ENCODE results near the gene TNFRSF25.
"Not testable (repeated sequence)": the region's sequence is repeated elsewhere in the genome, so short reads cannot be mapped to it uniquely, and the experiment has no call there.

Gene TNFRSF25

DNA sequence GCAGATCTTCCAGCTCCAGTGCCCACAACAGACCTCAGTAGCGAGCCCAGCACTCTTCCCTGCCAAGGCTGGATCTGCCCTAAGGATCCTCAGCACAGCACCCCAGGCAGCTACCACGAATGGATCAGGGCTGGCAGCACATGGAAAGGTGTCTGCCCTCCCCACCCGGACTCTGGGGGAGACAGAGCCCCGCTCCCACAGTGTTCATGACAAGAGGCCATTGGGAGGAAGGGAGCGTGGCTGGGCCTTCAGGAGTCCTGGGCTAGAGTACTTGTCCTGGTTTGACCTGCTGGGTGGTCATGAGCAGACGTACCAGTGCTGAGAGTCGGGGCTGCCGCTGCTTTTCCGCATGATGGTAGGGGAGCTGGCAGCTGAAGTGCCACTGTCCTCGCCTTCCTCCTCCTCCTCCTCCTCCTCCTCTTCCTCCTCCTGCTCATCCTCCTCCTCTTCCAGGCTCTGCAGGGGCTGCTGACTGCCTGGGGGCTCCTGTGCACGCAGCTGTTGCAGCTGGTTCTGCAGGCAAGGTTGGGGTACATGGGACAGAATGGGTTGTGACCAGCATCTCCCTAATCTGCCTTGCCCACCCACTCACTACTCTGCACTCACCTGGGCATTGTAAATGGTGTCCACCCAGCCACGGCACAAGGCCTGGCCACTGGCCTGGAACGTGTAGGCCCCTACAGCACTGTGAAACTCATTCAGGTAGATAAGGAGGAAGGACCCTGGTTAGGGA lies 2.9 kb upstream of the TNFRSF25 start:
- DNase-seq (ENCODE audit: low read depth) = no peak

DNA sequence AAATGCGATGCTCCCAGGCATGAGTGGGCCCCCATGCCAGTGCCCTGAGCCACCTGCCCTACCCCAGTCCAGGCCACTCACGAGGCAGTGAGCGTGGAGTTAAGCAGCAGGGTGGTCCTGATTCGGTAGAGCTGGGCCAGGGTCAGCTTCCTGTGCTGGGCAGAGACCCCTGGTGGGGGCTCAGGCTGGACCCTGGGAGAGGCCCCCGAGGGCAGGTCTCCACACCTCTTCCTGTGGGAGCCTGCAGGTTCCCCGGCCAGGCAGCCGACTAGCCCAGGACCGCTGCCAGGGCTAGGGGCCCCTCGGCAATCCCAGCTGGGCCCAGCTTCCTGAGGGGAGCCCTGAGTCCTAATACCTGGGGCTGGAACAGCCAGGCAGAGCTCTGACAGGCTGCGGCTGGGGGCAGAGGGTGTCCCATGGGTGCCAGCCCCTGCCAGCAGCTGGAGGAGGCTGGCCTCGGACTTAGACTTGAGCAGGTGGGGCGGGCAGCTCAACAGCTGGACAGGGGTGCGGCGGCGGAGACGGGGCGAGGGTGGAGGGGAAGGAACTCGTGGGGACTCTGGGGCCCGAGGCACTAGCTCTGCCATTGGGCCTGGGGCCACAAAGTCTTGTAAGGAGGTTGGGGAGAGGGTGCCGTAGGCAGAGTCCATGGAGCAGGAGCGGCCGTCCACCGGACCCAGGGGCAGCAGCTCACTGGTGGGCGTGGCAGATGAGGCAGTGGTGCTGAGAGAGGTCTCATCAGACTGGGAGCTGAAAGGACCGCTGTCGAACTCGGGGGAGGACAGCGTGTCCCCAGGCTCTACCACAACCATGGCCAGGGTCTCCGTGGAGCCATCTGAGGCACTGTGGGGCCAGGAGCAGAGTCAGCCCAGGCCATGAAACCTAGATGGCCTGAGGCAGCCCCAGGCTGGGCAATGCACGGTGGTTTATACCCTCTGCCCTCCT lies 2.0 kb upstream of the TNFRSF25 start:
- no peak for DNase-seq (ENCODE audit: low read depth)

DNA sequence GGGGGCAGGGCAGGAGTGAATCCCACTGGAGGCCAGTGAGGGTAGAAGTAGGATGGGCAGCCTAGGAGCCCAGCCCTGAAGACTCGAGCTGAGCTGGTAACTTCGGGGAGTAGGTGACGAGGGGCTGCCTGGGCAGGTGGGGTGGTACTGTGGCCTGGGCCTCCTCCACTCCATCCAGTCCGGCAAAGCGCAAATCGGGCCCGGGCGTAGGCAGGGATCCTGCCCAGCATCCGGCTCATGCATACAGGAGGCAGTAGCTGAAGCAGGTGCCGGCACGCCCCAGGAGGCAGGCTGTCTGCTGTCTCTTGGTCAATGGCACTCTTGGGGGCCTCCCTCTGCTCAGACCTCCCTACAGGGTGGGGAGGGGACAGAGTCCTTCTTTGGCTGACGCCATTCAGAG lies 1.3 kb upstream of the TNFRSF25 start:
- no peak for DNase-seq (ENCODE audit: low read depth)

DNA sequence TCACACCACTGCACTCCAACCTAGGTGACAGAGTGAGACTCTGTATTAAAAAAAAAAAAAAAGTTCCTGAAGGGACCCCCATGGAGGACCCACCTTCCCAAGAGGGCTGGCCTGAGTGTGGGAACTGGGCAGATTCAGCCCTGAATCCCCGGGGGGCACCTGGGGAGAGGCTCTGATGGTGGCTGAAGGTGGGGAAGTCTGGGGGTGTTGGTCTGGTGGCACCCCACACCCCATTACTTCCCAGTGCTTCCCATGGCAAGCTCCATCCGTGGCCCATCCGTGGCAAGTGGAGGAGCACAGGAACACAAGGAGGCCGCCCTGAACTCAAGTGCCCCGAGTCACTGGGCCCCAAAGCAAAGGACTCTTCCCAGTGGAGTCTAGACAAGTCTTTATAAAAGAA lies 778 bp upstream of the TNFRSF25 start:
- DNase-seq (ENCODE audit: low read depth) = no peak

DNA sequence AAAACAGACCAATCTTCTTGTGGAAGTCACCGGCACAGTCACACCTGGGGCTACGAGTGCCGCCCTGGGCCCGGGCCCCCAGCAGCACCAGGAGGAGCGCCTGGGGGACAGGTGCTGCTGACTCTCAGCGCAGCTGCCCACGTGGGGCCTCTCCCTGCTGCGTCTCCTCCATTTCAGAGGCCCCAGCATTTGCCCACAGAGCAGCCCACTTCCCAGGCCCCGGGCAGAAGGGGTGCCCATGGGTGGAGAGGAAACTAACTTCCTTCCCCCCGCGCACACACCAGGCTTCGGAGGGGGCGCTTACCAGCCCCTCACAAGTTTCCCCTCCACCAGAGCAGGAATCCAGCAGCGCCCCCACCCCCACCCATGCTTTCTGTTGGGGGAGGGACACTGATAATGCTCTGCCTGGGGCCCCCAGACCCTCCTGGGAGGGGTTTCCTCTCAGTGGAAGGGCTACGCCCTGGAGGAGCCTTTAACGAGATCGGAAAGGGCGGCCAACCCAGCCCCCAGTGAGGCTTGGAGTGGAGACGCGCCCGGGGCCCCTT lies 440 bp downstream of the TNFRSF25 start:
- no peak for DNase-seq (ENCODE audit: low read depth)

DNA sequence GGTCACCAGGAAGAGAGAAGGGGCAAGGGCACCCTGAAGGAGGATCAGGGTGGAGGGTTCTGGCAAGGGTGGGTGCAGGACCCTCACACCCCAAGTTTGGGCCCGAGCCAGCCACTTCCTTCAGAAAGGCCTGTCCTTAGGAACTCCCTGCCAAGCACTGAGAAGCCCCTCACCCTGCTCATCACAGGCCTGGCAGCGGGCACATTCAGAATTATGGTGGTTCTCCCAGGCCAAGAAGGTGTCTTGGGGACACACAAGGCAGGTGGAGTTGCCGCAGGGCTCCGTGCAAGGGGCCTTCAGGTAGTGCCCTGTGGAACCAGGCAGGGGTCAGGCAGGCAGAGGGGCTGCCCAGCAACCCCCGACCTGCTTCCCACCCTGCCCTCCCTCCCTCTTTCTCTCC lies 1.1 kb downstream of the TNFRSF25 start:
- no peak for DNase-seq (ENCODE audit: low read depth)

DNA sequence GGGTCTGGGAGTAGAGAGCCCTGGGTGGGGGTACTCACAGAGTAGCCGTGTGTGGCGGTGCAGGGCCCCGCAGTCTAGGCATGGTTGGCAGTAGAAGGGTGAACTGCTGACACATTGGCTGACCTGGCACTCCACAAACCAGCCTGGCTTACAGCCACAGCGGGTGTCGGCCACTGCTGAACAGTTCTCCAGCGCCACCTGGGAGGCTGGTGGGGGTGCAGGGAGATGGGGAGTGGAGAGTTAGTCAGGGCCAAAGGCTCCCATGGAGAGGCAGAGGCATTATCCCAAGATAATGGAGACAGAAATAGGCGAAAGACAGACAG lies 1.5 kb downstream of the TNFRSF25 start:
- no peak for DNase-seq (ENCODE audit: low read depth)

DNA sequence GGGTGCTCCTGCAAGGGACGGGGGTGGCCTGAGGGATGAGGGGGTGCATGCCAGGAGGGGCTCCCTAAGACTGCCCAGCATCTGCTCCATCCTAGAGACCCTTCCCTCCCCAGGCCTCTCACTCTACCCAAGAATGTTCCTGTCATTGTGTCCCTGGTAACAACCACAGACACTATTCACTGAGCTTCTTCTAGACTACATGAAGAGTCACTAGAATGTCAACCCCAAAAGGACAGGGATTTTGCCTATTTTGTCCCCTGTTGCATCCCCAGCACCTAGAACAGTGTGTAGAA lies 2.9 kb downstream of the TNFRSF25 start:
- DNase-seq (ENCODE audit: low read depth) = no peak

DNA sequence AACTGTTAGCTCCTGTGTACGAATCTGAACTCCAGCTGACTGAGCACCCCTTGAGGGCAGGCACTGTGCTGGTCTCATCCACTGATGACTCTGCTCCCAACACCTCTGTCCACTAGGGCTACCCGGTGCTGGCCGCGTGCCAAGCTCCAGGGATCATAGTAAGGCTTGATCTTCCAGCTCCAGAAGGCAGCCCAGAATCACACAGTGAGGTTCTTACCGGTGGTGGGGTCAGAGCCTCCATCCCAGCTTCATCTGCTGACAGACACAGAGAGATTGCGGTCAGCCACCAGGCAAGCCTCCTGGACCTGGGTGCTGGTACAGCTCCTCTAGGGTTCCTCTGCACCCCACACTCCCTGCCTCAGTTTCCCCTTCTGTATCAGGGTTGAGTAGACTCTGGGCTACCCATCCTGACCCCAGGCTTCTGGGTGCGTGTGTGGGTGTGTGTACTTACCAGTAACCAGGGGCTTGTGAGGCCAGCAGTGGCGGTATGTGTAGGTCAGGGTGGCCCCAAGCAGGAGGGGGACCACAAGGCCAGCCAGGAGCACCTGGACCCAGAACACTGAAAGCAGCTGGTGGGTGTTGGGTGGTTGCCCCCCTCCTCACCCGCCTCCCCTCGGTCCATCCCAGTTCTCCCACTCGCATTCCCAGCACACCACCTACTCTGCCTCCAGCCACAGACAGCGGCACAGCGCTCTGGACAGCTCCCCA lies 3.4 kb downstream of the TNFRSF25 start:
- DNase-seq (ENCODE audit: low read depth) = no peak

DNA sequence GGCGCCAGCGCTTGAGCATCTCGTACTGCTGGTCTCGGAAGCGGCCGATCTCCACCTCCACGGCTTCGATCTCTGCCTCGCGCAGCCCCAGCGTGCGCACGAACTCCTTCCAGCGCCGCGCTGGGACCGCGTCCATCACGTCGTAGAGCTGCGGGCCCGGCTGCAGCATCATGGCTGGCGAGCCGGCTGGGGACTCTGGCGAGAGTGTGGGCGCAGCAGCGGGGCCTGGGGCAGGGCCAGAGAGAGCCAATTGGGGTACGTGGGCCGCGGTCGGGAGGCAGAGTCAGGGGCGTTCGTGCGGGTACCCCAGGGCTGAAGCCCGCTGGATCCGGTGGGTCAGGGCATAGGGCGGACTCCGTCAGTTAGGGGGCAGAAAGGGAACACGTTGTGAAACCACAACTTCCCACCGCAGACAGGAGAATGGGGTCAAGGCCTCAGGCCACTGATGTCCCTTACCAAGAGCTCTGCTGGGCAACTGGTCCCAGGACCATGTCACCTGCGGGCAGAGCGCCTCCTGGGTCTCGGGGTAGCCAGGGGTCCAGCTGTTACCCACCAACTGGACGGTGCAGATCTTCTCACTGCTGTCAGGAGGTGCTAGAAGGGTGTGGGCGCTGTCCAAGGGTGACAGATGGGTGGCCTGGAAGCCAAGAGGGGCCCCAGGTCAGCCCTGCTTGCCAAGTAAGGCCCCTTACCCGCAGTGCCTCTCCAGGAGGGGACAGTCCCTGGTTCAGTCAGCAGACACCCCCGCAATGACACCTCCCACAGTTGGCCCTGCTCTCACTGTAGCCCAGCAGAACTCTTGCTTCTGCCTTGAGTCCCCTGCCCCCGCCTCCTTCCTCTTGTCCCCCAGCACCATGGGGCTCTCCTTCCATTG lies 4.2 kb downstream of the TNFRSF25 start:
- no peak for DNase-seq (ENCODE audit: low read depth)

DNA sequence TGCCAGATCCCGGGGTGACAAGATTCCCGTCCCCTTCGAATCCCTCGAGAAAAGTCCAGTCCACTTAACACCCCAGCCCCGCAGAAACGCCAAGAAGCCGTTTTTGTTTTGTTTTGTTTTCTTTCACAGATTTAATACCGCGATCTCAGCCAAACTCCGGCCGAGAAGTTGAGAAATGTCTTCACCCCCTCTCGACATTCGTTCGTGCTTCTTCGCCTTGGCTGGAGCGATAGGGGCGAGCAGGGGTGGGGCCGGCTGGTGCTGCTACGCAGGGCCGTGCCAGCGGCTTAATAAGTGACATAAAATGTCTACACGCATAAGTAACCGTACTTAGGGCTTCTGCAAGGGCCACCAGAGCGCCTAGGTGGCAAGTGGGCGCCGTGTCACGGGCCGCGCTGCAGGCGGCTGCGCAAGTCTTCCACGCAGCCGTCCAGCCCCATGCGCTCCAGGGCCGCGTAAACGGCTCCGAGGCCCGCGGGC lies 4.9 kb downstream of the TNFRSF25 start:
- DNase-seq (ENCODE audit: low read depth) = no peak

DNA sequence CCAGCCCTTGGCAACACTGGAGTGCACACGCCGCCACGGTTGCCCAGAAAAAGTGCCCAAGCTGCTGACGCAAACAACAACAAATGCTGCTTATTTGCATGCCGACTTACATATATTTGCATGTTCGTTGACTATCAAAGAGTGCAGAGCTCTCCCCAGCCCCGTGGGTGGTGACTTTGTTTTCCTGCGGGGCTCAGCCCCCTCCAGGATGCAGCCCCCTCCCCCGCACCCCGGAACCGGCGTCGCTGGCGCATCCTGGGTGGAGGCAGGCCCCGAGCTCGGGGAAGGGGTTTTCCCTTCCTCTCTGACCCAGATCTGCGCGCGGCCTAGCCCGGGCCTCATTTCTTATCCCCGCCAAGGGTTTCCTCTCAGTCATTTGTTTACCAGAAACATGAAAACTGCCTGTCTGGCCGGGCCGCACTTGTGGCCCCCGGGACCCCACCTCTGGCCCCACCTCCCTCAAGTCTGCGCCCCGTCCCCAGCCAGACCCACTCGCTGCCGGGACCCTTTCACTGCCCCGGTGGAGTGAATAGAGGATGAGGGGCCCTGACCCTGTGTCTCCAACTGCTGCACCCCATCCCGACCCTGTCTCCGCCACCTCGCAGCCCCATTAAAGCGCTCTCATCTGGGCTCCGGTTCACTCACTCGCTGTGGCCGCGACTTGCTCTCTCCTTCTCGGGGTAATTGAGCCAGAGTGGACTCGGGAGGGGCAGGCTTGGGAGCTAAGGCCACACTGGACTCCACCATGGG lies 5.5 kb downstream of the TNFRSF25 start:
- no peak for DNase-seq (ENCODE audit: low read depth)

DNA sequence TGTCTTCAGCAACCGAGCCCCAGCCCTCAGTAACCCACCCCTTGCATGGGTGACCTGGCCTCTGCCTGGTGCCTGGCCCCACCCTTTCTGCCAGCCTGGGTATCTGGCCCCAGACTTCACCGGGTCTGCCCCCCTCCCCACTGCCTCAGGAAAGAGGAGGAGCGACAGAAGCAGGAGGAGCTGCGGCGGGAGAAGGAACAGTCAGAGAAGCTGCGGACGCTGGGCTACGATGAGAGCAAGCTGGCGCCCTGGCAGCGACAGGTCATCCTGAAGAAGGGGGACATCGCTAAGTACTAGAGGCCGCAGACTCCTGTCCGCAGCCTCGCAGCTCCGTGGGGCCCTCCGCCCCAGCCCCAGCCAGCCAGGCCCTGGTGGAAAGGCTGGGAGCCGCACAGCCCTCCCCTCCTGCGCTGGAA lies 6.1 kb downstream of the TNFRSF25 start:
- DNase-seq (ENCODE audit: low read depth) = no peak

DNA sequence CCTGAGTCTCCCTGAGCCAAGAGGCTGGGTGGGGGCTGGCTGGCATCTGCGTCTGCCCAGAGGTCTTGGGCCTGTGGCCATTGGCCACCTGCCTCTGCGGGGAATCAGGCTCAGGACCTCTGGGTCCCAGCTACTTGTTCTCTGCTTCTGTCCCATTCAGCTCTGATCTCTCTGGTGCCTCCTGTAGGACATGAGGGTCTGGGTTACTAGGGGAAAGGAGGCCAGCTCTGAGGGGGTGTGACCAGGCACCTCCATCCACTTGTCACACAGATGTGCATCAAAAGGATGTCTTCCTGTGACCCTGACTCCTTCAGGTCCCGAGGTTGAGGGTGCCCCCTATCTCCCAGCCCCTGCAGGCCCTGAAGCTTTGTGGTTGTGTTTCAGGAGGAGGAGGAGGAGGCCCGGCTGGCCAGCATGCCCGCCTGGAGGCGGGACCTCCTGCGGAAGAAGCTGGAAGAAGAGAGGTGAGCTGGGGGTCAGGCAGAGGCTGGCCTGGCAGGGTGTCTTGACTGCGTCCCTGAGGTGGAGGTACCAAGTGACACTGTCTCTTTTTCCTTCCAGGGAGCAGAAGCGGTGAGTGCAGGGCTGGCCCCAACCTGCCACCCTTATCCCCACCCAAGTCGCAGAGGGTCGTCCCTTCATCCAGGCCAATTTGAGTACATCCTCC lies 9.0 kb downstream of the TNFRSF25 start:
- no peak for DNase-seq (ENCODE audit: low read depth)

DNA sequence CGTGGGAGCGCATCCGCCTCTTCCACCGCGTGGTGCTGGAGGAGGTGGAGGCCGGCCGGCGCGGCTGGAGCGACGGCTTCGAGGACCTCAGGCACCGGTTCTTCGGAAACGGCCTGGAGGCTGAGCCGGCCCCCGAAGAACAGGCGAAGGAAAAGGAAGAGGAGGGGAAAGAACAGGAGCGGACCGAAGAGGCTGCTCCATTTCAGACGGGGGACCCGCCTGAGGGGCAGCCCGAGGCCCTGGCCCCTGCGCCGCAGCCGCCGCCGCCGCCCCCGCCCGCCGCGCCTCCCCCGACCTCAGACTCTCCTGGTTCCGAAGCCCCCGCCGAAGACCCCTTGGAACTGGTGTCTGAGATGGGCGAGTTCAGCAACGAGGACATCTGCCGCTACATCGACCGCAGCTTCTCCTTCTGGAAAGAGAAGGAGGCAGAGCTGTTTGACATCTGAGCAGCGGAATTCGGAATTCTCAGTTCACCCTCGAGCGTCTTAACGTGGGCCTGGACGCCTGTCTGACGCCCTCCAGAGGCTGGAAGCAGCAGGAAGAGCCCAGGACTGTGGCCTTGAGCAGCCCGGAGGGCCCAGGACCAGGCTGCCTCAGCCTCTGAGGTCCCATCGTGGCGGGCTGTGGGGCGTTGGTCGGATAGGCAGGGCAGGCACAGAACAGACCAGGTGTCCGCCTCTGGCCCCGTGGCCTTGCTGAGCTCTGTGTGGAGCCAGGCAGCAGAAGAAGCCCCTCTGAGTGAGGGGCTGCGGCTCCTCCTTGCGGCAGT lies 10.0 kb downstream of the TNFRSF25 start:
- DNase-seq (ENCODE audit: low read depth) = not testable (repeated sequence)

DNA sequence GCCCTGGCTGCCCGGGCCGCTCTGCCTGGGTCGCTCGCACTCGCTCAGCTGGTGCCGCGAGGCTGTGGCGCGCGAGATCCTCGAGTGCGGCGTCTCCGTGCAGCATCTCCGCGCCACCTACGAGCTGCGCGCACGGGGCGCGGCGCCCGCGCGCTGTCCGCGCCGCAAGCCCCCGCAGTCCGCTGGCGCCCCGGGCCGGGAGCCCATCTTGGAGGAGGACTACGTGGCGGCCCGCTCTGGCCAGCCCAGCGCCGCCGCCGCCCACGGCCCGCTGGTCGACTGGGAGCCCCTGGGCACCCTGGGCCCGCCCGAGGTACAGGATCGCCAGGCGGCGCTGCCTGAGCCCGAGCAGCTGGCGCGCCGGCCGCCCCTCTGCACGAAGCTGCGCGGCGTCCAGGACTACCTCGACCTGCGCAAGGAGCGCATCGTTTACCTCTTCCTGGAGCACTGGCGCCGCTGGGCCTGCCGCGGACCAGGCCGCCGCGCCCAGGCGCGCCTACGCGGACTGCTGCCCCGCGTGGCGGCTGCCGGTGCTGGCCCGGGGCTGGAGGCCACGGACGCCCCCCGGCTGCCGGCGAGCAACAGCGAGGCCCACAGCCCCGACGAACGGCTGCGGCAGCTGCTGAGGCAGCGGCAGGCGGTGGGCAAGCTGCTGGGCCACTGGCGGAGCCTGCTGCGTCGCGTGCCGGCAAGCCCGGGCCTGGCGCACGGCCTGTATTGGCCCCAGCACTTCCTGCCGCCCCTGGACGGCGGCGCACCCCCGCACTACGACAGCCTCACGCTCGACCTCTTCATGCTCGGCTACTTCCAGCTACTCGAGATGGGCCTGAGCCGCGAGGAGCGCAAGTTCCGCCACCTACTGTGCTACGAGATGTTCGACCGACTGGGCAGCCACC lies 10.9 kb downstream of the TNFRSF25 start:
- DNase-seq (ENCODE audit: low read depth) = peak; percentile 25

DNA sequence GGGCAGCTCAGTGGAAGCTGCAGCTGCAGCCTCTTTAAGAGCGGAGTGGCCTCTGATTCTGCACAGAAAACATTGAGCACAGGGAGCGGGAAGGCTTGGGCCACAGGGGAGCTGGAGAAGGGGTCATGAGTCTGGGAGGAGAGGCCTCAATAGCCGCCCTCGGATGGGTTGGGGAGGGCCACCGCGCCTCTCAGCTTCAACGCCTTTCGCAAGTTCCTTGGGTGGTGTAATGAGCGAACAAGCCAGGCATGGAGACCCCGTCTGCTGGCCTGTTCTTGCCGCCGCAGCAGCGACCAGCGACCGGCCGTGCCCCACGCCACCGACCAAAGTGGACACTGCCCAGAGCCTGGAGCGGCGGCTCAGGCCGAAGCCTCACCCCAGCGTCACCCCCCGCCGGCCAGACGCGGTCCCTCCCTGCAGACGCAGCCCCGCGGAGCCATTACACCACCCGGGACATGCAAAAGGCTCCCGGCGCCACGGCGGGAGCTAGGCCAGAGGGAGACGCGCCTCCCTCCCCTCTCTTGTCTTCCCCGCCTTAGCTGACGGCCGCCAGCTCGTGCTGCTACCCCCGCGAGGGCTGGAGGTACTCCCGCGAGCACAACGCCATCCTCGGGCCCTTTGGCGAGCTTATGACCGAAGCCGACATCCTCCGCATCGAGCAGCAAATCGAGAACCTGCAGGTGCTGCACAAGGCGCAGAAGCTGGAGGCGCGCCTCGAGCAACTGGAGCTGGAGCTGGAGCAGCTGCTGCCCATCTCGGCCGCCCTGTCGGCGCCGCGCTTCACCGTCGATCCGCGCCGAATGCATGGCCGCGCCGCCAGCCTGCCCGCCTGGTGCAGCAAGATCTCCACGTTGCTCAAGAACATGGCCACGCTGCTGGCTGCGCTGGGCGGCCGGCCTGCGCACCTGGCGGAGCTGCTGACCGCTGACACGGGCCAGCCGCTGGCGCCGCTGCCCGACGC lies 11.8 kb downstream of the TNFRSF25 start:
- not testable (repeated sequence) for DNase-seq (ENCODE audit: low read depth)

Measured in iris pigment epithelial cell (primary cell).